ENCODE measurements around the gene CFLAR.
"Not testable (repeated sequence)": the region's sequence is repeated elsewhere in the genome, so short reads cannot be mapped to it uniquely, and the experiment has no call there.

CFLAR gene

DNA sequence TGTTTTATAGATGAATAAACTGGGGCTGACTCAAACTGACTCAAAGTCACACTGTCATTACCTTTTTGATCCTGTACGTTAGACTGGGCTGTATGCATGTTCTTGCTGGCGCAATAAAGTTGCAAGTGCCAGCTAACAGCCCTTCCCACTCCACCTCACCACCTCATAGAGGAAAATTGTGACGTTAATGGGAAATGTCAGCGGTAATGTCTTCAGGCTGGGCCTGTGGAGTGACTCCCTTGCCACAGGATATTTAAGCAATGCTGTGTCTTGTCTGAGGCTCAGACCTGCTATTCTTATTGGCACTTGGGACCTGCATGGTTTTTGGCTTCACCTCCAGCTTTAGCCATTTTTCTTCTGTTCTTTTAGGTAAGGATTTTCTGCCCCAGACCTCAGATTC, 41.7 kb downstream of the CFLAR start:
- TF ChIP-seq, protein P1, sequence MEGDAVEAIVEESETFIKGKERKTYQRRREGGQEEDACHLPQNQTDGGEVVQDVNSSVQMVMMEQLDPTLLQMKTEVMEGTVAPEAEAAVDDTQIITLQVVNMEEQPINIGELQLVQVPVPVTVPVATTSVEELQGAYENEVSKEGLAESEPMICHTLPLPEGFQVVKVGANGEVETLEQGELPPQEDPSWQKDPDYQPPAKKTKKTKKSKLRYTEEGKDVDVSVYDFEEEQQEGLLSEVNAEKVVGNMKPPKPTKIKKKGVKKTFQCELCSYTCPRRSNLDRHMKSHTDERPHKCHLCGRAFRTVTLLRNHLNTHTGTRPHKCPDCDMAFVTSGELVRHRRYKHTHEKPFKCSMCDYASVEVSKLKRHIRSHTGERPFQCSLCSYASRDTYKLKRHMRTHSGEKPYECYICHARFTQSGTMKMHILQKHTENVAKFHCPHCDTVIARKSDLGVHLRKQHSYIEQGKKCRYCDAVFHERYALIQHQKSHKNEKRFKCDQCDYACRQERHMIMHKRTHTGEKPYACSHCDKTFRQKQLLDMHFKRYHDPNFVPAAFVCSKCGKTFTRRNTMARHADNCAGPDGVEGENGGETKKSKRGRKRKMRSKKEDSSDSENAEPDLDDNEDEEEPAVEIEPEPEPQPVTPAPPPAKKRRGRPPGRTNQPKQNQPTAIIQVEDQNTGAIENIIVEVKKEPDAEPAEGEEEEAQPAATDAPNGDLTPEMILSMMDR (IDR thresholded peaks at IDR 0.05; ENCODE audit: extremely low read depth, missing control alignments) = no peak
- DNase-seq (ENCODE audit: low spot score) = no peak

DNA sequence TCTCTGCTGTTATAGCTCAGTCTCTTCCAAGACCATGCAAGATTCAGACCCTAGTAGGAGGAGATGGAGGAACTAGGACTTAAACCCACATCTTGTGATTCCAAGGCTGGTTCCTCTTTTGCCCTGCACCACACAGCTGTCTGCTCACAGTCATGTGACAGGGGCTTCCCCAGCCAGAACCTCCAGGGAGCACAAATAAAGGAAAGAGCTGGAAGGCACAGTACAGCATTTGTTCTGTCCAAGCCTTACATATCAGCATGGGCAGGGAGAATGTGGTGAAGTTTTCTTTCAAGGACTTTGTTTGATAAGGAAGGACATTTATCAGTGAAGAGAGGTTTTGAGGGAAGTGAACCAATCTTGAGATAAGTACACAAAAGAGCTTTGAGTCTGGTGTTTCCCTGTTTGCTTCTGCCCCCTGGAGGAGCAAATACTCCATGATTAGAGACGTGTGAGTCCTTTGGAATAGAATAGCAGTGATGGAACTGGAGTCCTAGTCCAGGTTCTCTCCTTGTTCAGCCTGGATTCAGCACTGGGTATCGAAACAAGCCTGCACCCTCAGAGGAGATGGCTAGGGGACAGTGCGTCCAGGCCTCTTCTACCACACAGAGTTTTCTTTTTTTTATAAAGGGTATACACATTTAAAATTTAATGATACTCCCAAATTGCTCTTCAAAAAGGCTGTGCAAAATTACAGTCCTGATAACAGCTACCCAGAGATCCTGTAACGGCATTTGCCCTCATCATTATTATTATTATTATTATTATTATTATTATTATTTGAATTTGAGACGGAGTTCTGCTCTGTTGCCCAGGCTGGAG, 42.4 kb downstream of the CFLAR start:
- TF ChIP-seq, protein P1 (IDR thresholded peaks at IDR 0.05; ENCODE audit: extremely low read depth, missing control alignments) = peak; percentile 35
- DNase-seq (ENCODE audit: low spot score) = peak; percentile 76

DNA sequence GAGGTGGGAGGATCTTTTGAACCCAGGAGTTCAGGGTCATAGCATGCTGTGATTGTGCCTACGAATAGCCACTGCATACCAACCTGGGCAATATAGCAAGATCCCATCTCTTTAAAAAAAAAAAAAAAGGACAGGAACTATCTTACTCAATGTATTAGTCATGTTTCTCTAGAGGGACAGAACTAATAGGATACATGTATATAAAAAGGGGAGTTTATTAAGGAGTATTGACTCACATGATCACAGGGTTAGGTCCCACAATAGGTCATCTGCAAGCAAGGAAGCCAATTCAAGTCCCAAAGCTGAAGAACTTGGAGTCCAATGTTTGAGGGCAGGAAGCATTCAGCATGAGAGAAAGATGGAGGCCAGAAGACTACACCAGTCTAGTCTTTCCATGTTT, 48.2 kb downstream of the CFLAR start:
- no peak for DNase-seq (ENCODE audit: low spot score)
- TF ChIP-seq, protein P1 (IDR thresholded peaks at IDR 0.05; ENCODE audit: extremely low read depth, missing control alignments) = no peak

DNA sequence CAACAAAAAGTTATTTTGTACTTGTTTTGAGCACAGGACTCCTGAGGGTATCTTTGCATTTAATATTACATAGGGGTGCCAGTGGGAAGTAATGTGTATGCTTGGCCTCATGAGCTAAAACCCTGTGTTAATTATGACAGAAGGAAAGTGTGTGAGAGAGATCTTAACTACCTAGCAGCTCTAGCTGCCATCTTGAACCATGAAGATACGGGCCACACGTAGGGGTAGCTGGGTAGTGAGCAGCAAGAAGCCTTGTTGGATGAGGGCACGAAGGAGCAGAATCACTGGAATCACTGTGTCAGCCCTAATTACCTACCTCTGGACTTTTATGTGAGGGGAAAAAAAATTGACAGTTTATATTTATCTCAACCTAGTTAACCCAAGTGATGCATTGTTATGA, 51.6 kb downstream of the CFLAR start:
- DNase-seq (ENCODE audit: low spot score) = no peak
- TF ChIP-seq, protein P1 (IDR thresholded peaks at IDR 0.05; ENCODE audit: extremely low read depth, missing control alignments) = no peak

DNA sequence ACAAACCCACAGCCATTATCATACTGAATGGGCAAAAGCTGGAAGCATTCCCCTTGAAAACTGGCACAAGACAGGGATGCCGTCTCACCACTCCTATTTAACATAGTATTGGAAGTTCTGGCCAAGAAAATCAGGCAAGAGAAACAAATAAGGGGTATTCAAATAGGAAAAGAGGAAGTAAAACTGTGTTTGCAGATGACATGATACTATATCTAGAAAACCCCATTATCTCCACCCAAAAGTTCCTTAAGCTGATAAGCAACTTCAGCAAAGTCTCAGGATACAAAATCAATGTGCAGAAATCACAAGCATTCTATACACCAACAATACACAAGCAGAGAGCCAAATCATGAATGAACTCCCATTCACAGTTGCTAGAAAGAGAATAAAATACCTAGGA, 52.5 kb downstream of the CFLAR start:
- not testable (repeated sequence) for DNase-seq (ENCODE audit: low spot score)

DNA sequence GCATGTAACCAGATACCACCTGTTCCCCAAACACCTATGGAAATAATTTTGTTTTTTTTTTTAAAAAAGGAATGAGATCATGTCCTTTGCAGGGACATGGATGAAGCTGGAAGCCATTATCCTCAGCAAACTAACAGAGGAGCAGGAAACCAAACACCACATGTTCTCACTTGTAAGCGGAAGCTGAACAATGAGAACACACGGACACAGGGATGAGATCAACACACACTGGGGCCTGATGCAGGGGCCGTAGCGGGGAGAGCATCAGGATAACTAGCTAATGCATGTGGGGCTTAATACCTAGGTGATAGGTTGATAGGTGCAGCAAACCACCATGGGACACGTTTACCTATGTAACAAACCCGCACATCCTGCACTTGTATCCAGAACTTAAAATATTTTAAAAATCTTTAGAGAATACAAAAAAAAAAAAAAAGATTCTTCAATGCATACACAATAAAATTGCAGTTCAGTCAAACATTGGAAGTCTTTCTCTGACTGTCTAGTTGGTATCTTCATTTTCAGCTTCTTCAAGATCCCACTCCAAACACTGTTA, 55.4 kb downstream of the CFLAR start:
- no peak for DNase-seq (ENCODE audit: low spot score)
- TF ChIP-seq, protein P1 (IDR thresholded peaks at IDR 0.05; ENCODE audit: extremely low read depth, missing control alignments) = no peak

DNA sequence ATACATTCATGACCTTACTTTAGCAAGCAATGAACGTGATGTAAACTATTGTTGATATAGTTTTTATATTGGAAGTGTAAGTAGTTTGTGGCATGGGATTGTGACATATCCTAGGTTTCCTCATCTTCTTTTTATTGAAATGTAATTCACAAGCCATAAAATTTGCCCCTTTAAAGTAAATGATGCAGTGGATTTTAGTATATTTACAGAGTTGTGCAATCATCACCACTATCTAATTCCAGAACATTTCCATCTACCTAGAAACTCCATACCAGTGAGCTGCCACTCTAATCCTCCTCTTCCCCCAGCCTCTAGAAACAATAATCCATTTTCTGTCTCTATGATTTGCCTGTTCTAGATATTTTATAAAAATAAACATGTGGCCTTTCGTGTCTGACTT, 56.3 kb downstream of the CFLAR start:
- DNase-seq (ENCODE audit: low spot score) = no peak
- TF ChIP-seq, protein P1 (IDR thresholded peaks at IDR 0.05; ENCODE audit: extremely low read depth, missing control alignments) = no peak

DNA sequence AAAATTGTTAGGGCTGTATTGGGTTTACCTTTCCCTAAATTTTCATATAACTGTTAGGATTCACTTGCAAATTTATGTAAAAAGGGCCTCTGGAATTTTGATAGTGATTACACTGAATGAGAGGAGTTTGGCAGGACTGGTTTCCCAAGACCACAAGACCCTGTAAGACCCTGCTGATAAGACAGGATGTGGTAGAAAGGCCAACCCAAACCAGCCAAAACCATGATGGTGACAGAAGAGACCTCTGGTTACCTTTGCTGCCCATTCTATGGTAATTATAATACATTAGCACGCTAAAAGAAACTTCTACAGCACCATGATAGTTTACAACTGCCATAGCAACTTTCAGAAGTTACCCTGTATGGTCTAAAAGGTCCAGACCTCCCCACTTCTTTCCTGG, 58.7 kb downstream of the CFLAR start:
- DNase-seq (ENCODE audit: low spot score) = no peak
- TF ChIP-seq, protein P1 (IDR thresholded peaks at IDR 0.05; ENCODE audit: extremely low read depth, missing control alignments) = no peak
